B cell (primary cell): Measurements from ENCODE around the gene JPH2. TPM values are rescaled to one million over a fixed set of nuclear protein-coding genes. Genes with fewer than 3 reads are reported as not detected.
A peak's percentile ranks its signal among the peaks of the same experiment; 100 is the strongest.

Experiments
- ATAC-seq: fragments of 200-7000 bp; cut with Tn5 transposase; one replicate; pipeline ENCODE4 v1.10.0; 2021; ENCODE audit warnings: low read depth, mild to moderate bottlenecking, moderate number of reproducible peaks, moderate library complexity
- CTCF ChIA-PET: fragments of 350-600 bp; sonication (Branson Sonifier 250); formaldehyde crosslinking; loops from one replicate; lab custom pipeline; 2021; ENCODE audit warnings: antibody characterized with exemption, inconsistent platforms; lab: Charles Lee
- POLR2A ChIA-PET: fragments of 350-600 bp; sonication (Branson Sonifier 250); formaldehyde crosslinking; loops from one replicate; lab custom pipeline; 2021; ENCODE audit warnings: antibody characterized with exemption; lab: Charles Lee
- DNase-seq: peaks from one replicate; pipeline ENCODE4 v3.0.0; 2013
- H2AFZ ChIP-seq: 2 replicates; pipeline ENCODE4 v1.6.1; 2012; ENCODE audit warnings: mild to moderate bottlenecking, low read depth, low read length; ENCODE audit not compliant: insufficient read depth, poor library complexity, severe bottlenecking
- H3K27ac ChIP-seq, 2 donors: 1 replicate in 1 of 2; 2 replicates in 1 of 2; pipeline ENCODE4 v1.5.1; 2012 to 2013; ENCODE audit warnings: low read length in 2 of 2, mild to moderate bottlenecking in 2 of 2, moderate library complexity in 1 of 2
- H3K27me3 ChIP-seq, 4 experiments: fragments of 200-600 bp in 1 of 4; sonication (generic) in 1 of 4; replicated peaks in 1 of 4; 1 replicate in 2 of 4; 2 replicates in 2 of 4; pipeline versions ENCODE4 v1.6.1 to v1.7.0; 2013 to 2016; ENCODE audit warnings: low read length in 3 of 4, mild to moderate bottlenecking in 2 of 4, mixed read lengths in 1 of 4, moderate library complexity in 1 of 4; ENCODE audit not compliant: insufficient read depth in 4 of 4, control insufficient read depth in 3 of 4; ENCODE audit errors: control extremely low read depth in 1 of 4
- H3K36me3 ChIP-seq, 2 experiments: replicated peaks in 1 of 2; 1 replicate in 1 of 2; 2 replicates in 1 of 2; pipeline versions ENCODE4 v1.6.1 to v1.7.1; 2013; ENCODE audit warnings: low read length in 1 of 2; ENCODE audit not compliant: insufficient read depth in 2 of 2, control insufficient read depth in 1 of 2; ENCODE audit errors: control extremely low read depth in 1 of 2, extremely low read depth in 1 of 2
- H3K4me1 ChIP-seq, 2 donors: fragments of 200-600 bp in 1 of 2; sonication (generic) in 1 of 2; 1 replicate in 1 of 2; 2 replicates in 1 of 2; pipeline versions ENCODE4 v1.5.1 to v1.6.1; 2013 to 2017; ENCODE audit warnings: low read length in 2 of 2; ENCODE audit not compliant: control insufficient read depth in 2 of 2, insufficient read depth in 2 of 2
- H3K4me2 ChIP-seq: replicated peaks from 2 replicates; pipeline ENCODE3; 2012; ENCODE audit warnings: mild to moderate bottlenecking, low read depth, low read length; ENCODE audit not compliant: poor library complexity, severe bottlenecking
- H3K4me3 ChIP-seq, 5 experiments: fragments of 200-600 bp in 1 of 5; sonication (generic) in 1 of 5; 1 replicate in 3 of 5; 2 replicates in 2 of 5; pipeline versions ENCODE4 v1.5.1 to v1.7.0; 2011 to 2016; ENCODE audit warnings: low read length in 4 of 5, mild to moderate bottlenecking in 4 of 5, low read depth in 2 of 5, control low read depth in 1 of 5, moderate library complexity in 1 of 5; ENCODE audit not compliant: insufficient read depth in 1 of 5; ENCODE audit errors: control extremely low read depth in 1 of 5, extremely low read depth in 1 of 5
- H3K79me2 ChIP-seq: fragments of 200-600 bp; sonication (generic); one replicate; pipeline ENCODE4 v1.6.0; 2016; ENCODE audit warnings: low read length; ENCODE audit not compliant: control insufficient read depth, insufficient read depth
- H3K9ac ChIP-seq: fragments of 200-600 bp; sonication (generic); 2 replicates; pipeline ENCODE4 v1.6.1; 2017; ENCODE audit warnings: mild to moderate bottlenecking, low read length, moderate library complexity
- H3K9me3 ChIP-seq, 3 donors: one replicate each; pipeline versions ENCODE4 v1.6.1 to v1.7.1; 2013; ENCODE audit warnings: low read length in 2 of 3; ENCODE audit not compliant: control insufficient read depth in 2 of 3, insufficient read depth in 1 of 3; ENCODE audit errors: control extremely low read depth in 1 of 3
- H4K20me1 ChIP-seq: 2 replicates; pipeline ENCODE4 v1.6.0; 2012; ENCODE audit warnings: mild to moderate bottlenecking, low read length; ENCODE audit not compliant: insufficient read depth, control insufficient read depth, poor library complexity, severe bottlenecking
- H3K27ac Mint-ChIP-seq: one replicate; pipeline ENCODE4 v1.8.0; 2021; ENCODE audit warnings: mixed read lengths
- H3K27me3 Mint-ChIP-seq: one replicate; pipeline ENCODE4 v1.8.0; 2021; ENCODE audit warnings: mixed read lengths
- H3K4me1 Mint-ChIP-seq: one replicate; pipeline ENCODE4 v1.8.0; 2021; ENCODE audit warnings: mixed read lengths
- H3K4me3 Mint-ChIP-seq: one replicate; pipeline ENCODE4 v1.8.0; 2021; ENCODE audit warnings: mixed read lengths
- H3K9me3 Mint-ChIP-seq: one replicate; pipeline ENCODE4 v1.8.0; 2022; ENCODE audit warnings: mixed read lengths; ENCODE audit not compliant: insufficient read depth
- CTCF ChIP-seq: fragments of 200-600 bp; IDR thresholded peaks from one replicate; pipeline ENCODE4 v1.8.0; 2022; ENCODE audit warnings: antibody characterized with exemption, mild to moderate bottlenecking
- EZH2 ChIP-seq: IDR thresholded peaks from 2 replicates; pipeline ENCODE4 v1.6.1; 2012; ENCODE audit warnings: borderline replicate concordance, low read depth, mild to moderate bottlenecking, moderate library complexity, low read length; ENCODE audit not compliant: insufficient read depth, poor library complexity, severe bottlenecking
- WGBS: methylation state at CpG from one replicate; pipeline ENCODE4 v1.1.5; 2013; ENCODE audit warnings: missing lambda C conversion rate; ENCODE audit not compliant: insufficient coverage; 5-methylcytosine and 5-hydroxymethylcytosine counted together
- intact Hi-C: fragments of 100-400 bp; cut with micrococcal nuclease; formaldehyde crosslinking; loops from one replicate; pipeline ENCODE4 v1.10.0; 2022
- polyA plus RNA-seq: library from polyadenylated mRNA; depleted of rRNA; stranded (reverse); fragments of >200 nt; gene quantifications from 2 replicates; pipeline ENCODE4 v1.2.3, GENCODE V29; 2012
- total RNA-seq, 2 donors: library from RNA; stranded (reverse); fragments of 120-200 nt in 1 of 2; gene quantifications; 1 replicate in 1 of 2; 2 replicates in 1 of 2; pipeline versions ENCODE4 v1.2.3 to v1.2.4, GENCODE V29; 2013 to 2022

Gene JPH2
- total and polyA plus RNA-seq, 2 donors (not counting 1 experiment from before 2014, with no cell fraction given), result 0.10 TPM; not detected in 1

DNA sequence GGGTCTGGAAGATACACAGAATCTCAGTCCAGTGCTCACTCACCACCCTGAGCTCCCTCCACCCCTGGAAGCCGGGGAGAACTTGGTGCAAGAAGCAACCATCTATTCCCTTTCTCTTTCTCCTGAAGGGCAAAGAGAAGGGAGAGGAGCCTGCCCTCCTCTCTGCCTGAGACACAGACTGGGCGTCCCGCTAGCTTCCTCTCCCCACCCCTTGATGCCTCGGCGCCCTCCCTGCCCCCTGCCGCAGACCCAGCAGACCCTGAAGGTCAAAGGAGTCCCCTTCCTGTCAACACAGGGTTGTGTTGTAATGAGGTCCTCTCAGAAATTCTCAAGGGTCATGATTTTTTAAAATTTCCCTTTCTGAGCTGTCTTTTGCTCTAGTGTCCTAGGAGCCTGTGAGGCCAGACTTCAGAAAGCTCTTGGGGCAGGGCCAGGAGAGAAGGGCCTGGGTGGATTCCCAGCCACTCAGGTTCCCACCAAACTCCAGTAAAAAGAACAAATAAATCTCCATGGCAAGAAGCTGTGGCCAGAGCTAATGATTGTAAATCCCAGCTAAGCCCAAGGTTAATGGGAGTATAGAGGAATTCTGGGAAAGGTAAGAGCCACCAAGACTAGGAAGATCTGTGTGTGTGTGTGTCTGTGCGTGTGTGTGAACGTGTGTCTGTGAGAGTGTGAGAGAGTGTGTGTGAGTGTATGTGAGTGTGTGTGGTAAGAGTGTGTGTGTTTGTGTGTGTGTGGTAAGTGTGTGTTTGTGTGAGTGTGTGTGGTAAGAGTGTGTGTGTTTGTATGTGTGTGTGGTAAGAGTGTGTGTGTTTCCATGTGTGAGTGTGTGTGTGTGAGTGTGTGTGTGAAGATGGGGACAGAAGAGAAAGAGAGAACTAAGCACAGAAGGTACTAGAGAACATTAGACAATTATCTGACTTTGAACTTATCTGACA is 1.1 kb upstream of the JPH2 start:
- Histone ChIP-seq H3K4me1 (peaks cover 20 to 21% of the 10 kb centered on the region in 2 donors), H3K9ac (peak overlapping the region; percentile 56), H3K9me3 (peaks cover 0 to 10% (median 0%) of the 10 kb centered on the region in 3 donors), H3K4me2 (peak overlapping the region; percentile 75), H3K27ac (no peak overlapping the region), H2AFZ (peak overlapping the region; percentile 63), H3K27me3 (peaks cover 0 to 38% (median 15%) of the 10 kb centered on the region in 4 experiments), H4K20me1 (no peaks in the 10 kb centered on the region), H3K4me3 (peak overlapping the region in 3 of 5 experiments; percentile 0 to 42 (median 30)), H3K36me3 (no peaks in the 10 kb centered on the region), H3K79me2 (peaks cover 4% of the 10 kb centered on the region)
- Mint-ChIP-seq H3K27ac (peak overlapping the region; percentile 17), H3K4me3 (peak overlapping the region; percentile 80), H3K4me1 (peaks cover 32% of the 10 kb centered on the region), H3K27me3 (peaks cover 52% of the 10 kb centered on the region), H3K9me3 (no peaks in the 10 kb centered on the region)
- TF ChIP-seq CTCF, result no peak
- no peak for TF ChIP-seq EZH2
- DNase-seq (peak; percentile 35), ATAC-seq (peak; percentile 76)
- 60% methylated on average over 3 of the region's 8 CpGs for WGBS
- ChIA-PET CTCF (interaction anchor here (1.0 to 4.5 kb wide), 8 partner anchors 10 to 650 kb away, joined by 3 to 78 read pairs (median 4); no protein-coding TSS in a partner anchor), POLR2A (no interaction called here)
- intact Hi-C loops, result no loop called here

GRCh38 chr20:44186674-44187053 is 324 bp downstream of the JPH2 start:
- TF ChIP-seq EZH2, result no peak
- no peak for TF ChIP-seq CTCF
- Histone ChIP-seq H3K36me3 (no peaks in the 10 kb centered on the region), H3K9me3 (peaks cover 0 to 10% (median 0%) of the 10 kb centered on the region in 3 donors), H2AFZ (peak overlapping the region; percentile 63), H3K79me2 (no peaks in the 10 kb centered on the region), H3K27me3 (peaks cover 0 to 50% (median 16%) of the 10 kb centered on the region in 4 experiments), H3K4me1 (peaks cover 20 to 21% of the 10 kb centered on the region in 2 donors), H3K4me3 (peak overlapping the region in 3 of 5 experiments; percentile 0 to 42 (median 30)), H4K20me1 (no peaks in the 10 kb centered on the region), H3K4me2 (peak overlapping the region; percentile 75), H3K27ac (no peak overlapping the region), H3K9ac (peak overlapping the region; percentile 56)
- ChIA-PET POLR2A (no interaction called here), CTCF (no interaction called here)
- no peak for ATAC-seq
- Mint-ChIP-seq H3K9me3 (no peaks in the 10 kb centered on the region), H3K4me1 (peaks cover 32% of the 10 kb centered on the region), H3K4me3 (peak overlapping the region; percentile 80), H3K27me3 (peaks cover 62% of the 10 kb centered on the region), H3K27ac (no peak overlapping the region)
- 28% methylated on average over 14 of the region's 14 CpGs for WGBS
- DNase-seq, result no peak
- intact Hi-C loops, result no loop called here
